Activated naive CD8-positive, alpha-beta T cell treated with anti-CD3 and anti-CD28 coated beads for 36 hours (primary cell): Measurements from ENCODE around the gene ZNF738. TPM values are rescaled to one million over a fixed set of nuclear protein-coding genes. Genes with fewer than 3 reads are reported as not detected.
A peak's percentile ranks its signal among the peaks of the same experiment; 100 is the strongest.
"Not testable (repeated sequence)": the region's sequence is repeated elsewhere in the genome, so short reads cannot be mapped to it uniquely, and the experiment has no call there.

Source experiments
- DNase-seq: peaks from one replicate; pipeline ENCODE4 v3.0.0; 2021
- H3K27ac Mint-ChIP-seq: one replicate; pipeline ENCODE4 v1.8.0; 2022; ENCODE audit warnings: mild to moderate bottlenecking, moderate library complexity, mixed read lengths
- H3K27me3 Mint-ChIP-seq: one replicate; pipeline ENCODE4 v1.8.0; 2022; ENCODE audit warnings: mild to moderate bottlenecking, mixed read lengths
- H3K36me3 Mint-ChIP-seq: one replicate; pipeline ENCODE4 v1.8.0; 2021; ENCODE audit warnings: mild to moderate bottlenecking, mixed read lengths
- H3K4me1 Mint-ChIP-seq: one replicate; pipeline ENCODE4 v1.8.0; 2021; ENCODE audit warnings: mixed read lengths
- H3K4me3 Mint-ChIP-seq: one replicate; pipeline ENCODE4 v1.8.0; 2022; ENCODE audit warnings: mild to moderate bottlenecking, moderate library complexity, mixed read lengths
- H3K9me3 Mint-ChIP-seq: one replicate; pipeline ENCODE4 v1.8.0; 2022; ENCODE audit warnings: mixed read lengths
- total RNA-seq, 2 experiments: library from RNA; stranded (reverse); gene quantifications; one replicate each; pipeline ENCODE4 v1.2.3, GENCODE V29; 2021

ZNF738 gene
- 10 to 100 TPM in 1 of 2 experiments, 1 to 10 TPM in 1; 9.2 to 10.5 TPM for total RNA-seq

GRCh38 chr19:21358768-21359451 lies at the start of gene ZNF738:
TSS of gene ZNF738 (plus strand) at chr19:21359000. CDS start at chr19:21359141, 141 bp downstream.
- Mint-ChIP-seq H3K27ac (peak within 1 kb of the TSS; percentile 96), H3K4me1 (peaks cover 10% of the 10 kb centered on the region), H3K9me3 (peaks cover 1% of the 10 kb centered on the region), H3K27me3 (no peaks in the 10 kb centered on the region), H3K36me3 (peaks cover 39% of the 10 kb centered on the region), H3K4me3 (peak within 1 kb of the TSS; percentile 100)
- peak; percentile 87 for DNase-seq

DNA sequence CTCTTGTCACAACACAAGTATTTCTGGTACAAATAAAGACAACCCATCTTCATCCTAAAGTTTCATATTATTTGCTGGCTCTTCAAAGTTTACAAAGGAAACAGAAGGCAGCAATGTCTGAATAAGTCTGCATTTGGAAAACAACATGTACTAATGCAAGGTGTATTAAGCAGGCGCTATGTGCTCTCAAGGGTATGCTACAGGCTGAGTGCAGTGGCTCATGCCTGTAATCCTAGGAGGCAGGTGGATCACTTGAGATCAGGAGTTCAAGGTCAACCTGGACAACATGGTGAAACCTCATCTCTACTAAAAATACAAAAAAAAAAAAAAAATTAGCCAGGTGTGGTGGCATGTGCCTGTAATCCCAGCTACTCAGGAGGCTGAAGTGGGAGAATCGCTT lies 46.0 kb upstream of the ZNF738 start:
- peak overlapping the region; percentile 35 for H3K27ac Mint-ChIP-seq
- not testable (repeated sequence) for H3K4me3 Mint-ChIP-seq, H3K27me3 Mint-ChIP-seq, DNase-seq, H3K9me3 Mint-ChIP-seq
- peaks cover 24% of the 10 kb centered on the region for H3K4me1 Mint-ChIP-seq
- H3K36me3 Mint-ChIP-seq: peaks cover 71% of the 10 kb centered on the region

DNA sequence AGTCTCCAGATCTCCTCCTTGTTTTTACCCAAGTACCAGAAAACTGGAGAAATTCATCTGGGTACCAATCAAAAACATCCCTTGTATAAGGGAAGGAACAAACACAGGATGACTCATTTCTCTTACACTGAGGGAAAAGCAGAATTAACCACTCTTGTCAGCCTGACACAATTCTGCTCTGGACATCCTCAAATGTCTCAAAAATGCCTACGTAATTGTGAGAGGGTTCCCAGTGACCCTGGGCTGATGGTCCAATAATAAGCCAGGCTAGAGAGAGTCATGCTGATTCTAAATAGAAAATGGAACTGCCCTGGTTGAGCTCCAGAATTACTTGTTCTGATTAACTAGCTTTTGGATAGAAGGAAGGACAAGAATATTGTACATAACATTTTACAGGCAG lies 44.1 kb upstream of the ZNF738 start:
- Mint-ChIP-seq H3K4me3 (no peak overlapping the region), H3K27ac (no peak overlapping the region), H3K4me1 (peaks cover 20% of the 10 kb centered on the region), H3K36me3 (peaks cover 72% of the 10 kb centered on the region), H3K27me3 (no peaks in the 10 kb centered on the region), H3K9me3 (peaks cover 6% of the 10 kb centered on the region)
- DNase-seq: no peak

GRCh38 chr19:21317821-21318220 lies 41.0 kb upstream of the ZNF738 start:
- peaks cover 28% of the 10 kb centered on the region for H3K4me1 Mint-ChIP-seq
- no peaks in the 10 kb centered on the region for H3K27me3 Mint-ChIP-seq
- H3K4me3 Mint-ChIP-seq: no peak overlapping the region
- H3K9me3 Mint-ChIP-seq: peaks cover 14% of the 10 kb centered on the region
- DNase-seq: no peak
- no peak overlapping the region for H3K27ac Mint-ChIP-seq
- peaks cover 75% of the 10 kb centered on the region for H3K36me3 Mint-ChIP-seq

GRCh38 chr19:21321134-21321533 lies 37.7 kb upstream of the ZNF738 start:
- no peaks in the 10 kb centered on the region for H3K27me3 Mint-ChIP-seq
- no peak for DNase-seq
- H3K4me1 Mint-ChIP-seq: peaks cover 38% of the 10 kb centered on the region
- H3K27ac Mint-ChIP-seq: peak overlapping the region; percentile 71
- H3K4me3 Mint-ChIP-seq: no peak overlapping the region
- peaks cover 27% of the 10 kb centered on the region for H3K9me3 Mint-ChIP-seq
- H3K36me3 Mint-ChIP-seq: peaks cover 90% of the 10 kb centered on the region

- DNase-seq: no peak
- no peaks in the 10 kb centered on the region for H3K27me3 Mint-ChIP-seq
- peaks cover 90% of the 10 kb centered on the region for H3K36me3 Mint-ChIP-seq
- H3K4me1 Mint-ChIP-seq: peaks cover 38% of the 10 kb centered on the region
- H3K4me3 Mint-ChIP-seq: no peak overlapping the region
- peaks cover 32% of the 10 kb centered on the region for H3K9me3 Mint-ChIP-seq
- H3K27ac Mint-ChIP-seq: peak overlapping the region; percentile 7
Observed at GRCh38 chr19:21321996-21322395, 36.8 kb upstream of the ZNF738 start.

DNA sequence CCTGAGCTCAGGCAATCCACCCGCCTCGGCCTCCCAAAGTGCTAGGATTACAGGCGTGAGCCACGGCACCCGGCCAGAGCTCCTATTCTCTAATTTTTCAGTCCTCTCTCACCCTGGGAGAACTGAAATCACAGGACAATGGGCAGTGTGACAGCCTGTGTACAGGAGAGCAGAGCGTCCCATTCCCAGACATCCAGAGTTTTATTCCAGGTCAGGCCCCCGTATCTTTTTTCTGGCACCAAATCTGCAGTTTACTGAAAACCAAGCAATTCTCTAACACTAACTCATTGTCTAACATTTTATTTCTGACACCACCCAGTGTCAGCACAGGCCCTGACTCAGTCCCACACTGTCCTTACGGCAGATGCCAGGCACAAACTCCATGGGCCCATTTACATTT lies 36.3 kb upstream of the ZNF738 start:
- DNase-seq: no peak
- H3K4me3 Mint-ChIP-seq: no peak overlapping the region
- no peak overlapping the region for H3K27ac Mint-ChIP-seq
- peaks cover 30% of the 10 kb centered on the region for H3K9me3 Mint-ChIP-seq
- H3K27me3 Mint-ChIP-seq: no peaks in the 10 kb centered on the region
- H3K36me3 Mint-ChIP-seq: peaks cover 90% of the 10 kb centered on the region
- peaks cover 40% of the 10 kb centered on the region for H3K4me1 Mint-ChIP-seq

DNA sequence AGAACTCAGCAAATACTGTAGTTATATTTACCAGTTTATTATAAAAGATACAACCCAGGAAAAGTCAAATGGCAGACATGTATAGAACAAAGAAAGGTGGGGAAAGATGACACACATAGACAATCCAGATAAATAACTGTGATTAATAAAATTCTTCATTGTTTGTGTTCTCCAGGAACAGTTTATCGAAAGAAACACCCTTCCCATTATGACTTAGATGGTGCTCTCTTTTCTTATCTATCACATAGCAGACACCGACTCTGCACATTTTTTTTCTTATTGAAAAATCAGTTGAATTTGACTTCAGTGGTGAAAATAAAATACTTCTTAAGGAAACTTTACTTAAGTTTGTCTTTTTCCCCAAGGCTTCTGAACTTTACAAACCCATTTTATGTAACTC lies 35.8 kb upstream of the ZNF738 start:
- Mint-ChIP-seq H3K9me3 (peaks cover 30% of the 10 kb centered on the region), H3K27ac (no peak overlapping the region), H3K27me3 (no peaks in the 10 kb centered on the region), H3K4me3 (no peak overlapping the region), H3K4me1 (peaks cover 43% of the 10 kb centered on the region), H3K36me3 (peaks cover 90% of the 10 kb centered on the region)
- no peak for DNase-seq

DNA sequence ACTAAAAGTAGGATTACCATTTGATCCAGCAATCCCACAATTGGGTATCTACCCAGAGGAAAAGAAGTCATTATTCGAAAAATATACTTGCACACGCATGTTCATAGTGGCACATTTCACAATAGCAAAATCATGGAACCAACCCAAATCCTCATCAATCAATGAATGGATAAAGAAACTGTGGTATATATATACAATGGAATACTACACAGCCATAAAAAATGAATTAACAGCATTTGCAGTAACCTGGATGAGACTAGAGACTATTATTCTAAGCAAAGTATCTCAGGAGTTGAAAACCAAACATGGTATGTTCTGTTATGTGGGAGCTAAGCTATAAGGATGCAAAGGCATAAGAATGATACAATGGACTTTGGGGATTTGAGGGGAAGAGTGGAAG lies 32.6 kb upstream of the ZNF738 start:
- Mint-ChIP-seq H3K36me3 (peaks cover 66% of the 10 kb centered on the region), H3K9me3 (peaks cover 30% of the 10 kb centered on the region), H3K27ac (no peak overlapping the region), H3K4me1 (peaks cover 35% of the 10 kb centered on the region), H3K4me3 (no peak overlapping the region), H3K27me3 (no peaks in the 10 kb centered on the region)
- no peak for DNase-seq

DNA sequence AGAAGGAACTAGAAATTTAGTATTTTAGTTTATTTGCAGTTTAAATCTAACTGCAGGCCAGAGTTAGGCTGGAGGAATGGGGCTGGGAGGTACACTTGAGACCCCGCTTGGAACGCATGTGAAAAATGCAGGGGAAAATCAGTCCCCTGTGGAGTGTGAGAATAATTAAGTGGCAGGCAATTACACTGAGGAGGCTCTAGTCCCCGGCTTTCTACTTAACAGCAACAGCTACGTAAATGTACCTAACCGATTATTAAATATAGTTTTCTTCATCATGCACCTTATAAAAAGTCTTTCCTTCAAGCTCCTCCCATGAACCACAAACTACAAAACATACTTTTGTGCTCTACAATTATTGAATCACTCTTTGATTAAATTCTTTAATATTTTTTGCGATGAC lies 30.4 kb upstream of the ZNF738 start:
- Mint-ChIP-seq H3K9me3 (peaks cover 18% of the 10 kb centered on the region), H3K27ac (peak overlapping the region; percentile 97), H3K27me3 (no peaks in the 10 kb centered on the region), H3K4me3 (peak overlapping the region; percentile 98), H3K4me1 (peaks cover 24% of the 10 kb centered on the region), H3K36me3 (peaks cover 46% of the 10 kb centered on the region)
- DNase-seq: no peak

DNA sequence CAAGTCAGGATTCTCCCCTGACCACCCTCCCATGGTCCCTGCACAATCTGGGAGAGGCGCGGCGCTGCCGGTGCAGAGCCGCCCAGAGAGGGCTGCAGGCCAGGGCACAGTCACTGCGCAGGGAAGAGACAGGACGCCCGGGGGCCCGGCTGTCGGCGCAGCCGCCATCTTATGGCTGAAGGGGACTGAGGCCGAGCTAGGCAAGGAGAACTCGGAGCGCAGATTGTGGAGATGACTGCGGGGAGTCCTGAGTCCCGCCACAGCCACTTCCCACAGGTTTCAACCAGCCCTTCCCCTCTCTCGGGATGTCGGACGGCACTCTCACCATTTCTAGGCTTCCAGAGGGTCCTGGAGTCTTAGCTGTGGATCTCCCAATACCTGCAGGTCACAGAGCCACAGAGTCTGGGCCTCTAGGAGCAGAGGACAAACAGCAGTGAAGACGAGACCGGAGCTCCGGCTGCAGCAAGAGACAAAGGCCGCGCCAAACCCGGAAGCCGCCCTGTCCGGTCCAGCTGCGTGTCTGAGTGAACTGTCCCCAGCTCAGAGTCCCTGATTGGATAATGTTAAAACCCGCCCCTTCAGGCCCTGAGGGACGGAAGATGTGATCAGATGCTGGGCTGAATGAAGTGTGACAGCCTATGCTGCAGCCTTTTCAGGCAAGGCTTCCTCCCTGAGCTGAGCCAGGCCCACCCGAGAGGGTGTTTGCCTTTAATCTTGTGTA lies 29.8 kb upstream of the ZNF738 start, which contains the start of gene ZNF708:
Gene ZNF708, minus strand, starts transcription at position 526 of the 721 bp plus-strand sequence. Its CDS starts 198 bp downstream, at position 328.
- Mint-ChIP-seq H3K4me1 (peaks cover 22% of the 10 kb centered on the region), H3K36me3 (peaks cover 39% of the 10 kb centered on the region), H3K9me3 (peaks cover 16% of the 10 kb centered on the region), H3K27me3 (no peaks in the 10 kb centered on the region), H3K4me3 (peak within 1 kb of the TSS; percentile 98), H3K27ac (peak within 1 kb of the TSS; percentile 97)
- DNase-seq: peak; percentile 82

GRCh38 chr19:21335721-21336120 lies 23.1 kb upstream of the ZNF738 start:
- Mint-ChIP-seq H3K9me3 (peaks cover 36% of the 10 kb centered on the region), H3K36me3 (peaks cover 9% of the 10 kb centered on the region), H3K27me3 (no peaks in the 10 kb centered on the region), H3K4me3 (no peak overlapping the region), H3K4me1 (no peaks in the 10 kb centered on the region), H3K27ac (no peak overlapping the region)
- no peak for DNase-seq

DNA sequence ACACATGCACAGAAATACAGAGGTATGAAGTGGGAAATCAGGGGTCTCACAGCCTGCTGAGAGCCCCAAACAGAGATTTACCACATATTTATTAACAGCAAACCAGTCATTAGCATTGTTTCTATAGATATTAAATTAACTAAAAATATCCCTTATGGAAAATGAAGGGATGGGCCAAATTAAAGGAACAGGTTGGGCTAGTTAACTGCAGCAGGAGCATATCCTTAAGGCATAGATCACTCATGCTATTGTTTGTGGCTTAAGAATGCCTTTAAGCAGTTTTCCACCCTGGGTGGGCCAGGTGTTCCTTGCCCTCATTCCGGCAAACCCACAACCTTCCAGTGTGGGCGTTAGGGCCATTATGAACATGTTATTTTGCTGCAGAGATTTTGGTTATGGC lies 14.0 kb upstream of the ZNF738 start:
- DNase-seq, H3K27ac Mint-ChIP-seq, H3K27me3 Mint-ChIP-seq, H3K36me3 Mint-ChIP-seq, H3K4me1 Mint-ChIP-seq, H3K4me3 Mint-ChIP-seq: not testable (repeated sequence)
- H3K9me3 Mint-ChIP-seq: peaks cover 22% of the 10 kb centered on the region

GRCh38 chr19:21352830-21353229 lies 6.0 kb upstream of the ZNF738 start:
- DNase-seq: no peak
- Mint-ChIP-seq H3K36me3 (no peaks in the 10 kb centered on the region), H3K4me3 (no peak overlapping the region), H3K9me3 (peaks cover 21% of the 10 kb centered on the region), H3K4me1 (peaks cover 4% of the 10 kb centered on the region), H3K27ac (no peak overlapping the region), H3K27me3 (no peaks in the 10 kb centered on the region)

- no peak overlapping the region for H3K27ac Mint-ChIP-seq
- H3K4me3 Mint-ChIP-seq: no peak overlapping the region
- H3K9me3 Mint-ChIP-seq: peaks cover 11% of the 10 kb centered on the region
- peaks cover 71% of the 10 kb centered on the region for H3K36me3 Mint-ChIP-seq
- no peaks in the 10 kb centered on the region for H3K27me3 Mint-ChIP-seq
- peaks cover 10% of the 10 kb centered on the region for H3K4me1 Mint-ChIP-seq
- DNase-seq: no peak
Observed at GRCh38 chr19:21362291-21362690, 3.5 kb downstream of the ZNF738 start.
